Calu3 (cell line): Measurements from ENCODE around the gene COPE. TPM values are rescaled to one million over a fixed set of nuclear protein-coding genes. Genes with fewer than 3 reads are reported as not detected.

Source experiments
- BruUV-seq: library from RNA; stranded (reverse); fragments of 400-500 nt; replicated peaks from 2 replicates; lab custom pipeline; 2021; lab: Mats Ljungman, UMichigan
- CTCF ChIA-PET: fragments of 300-600 bp; sonication (Branson Sonifier 250); formaldehyde crosslinking; loops from one replicate; lab custom pipeline; 2022; ENCODE audit warnings: antibody characterized with exemption; lab: Charles Lee
- DNase-seq: peaks from one replicate; pipeline ENCODE4 v3.0.0; 2022
- H3K27ac Mint-ChIP-seq: one replicate; pipeline ENCODE4 v1.8.0; 2022; ENCODE audit warnings: mixed read lengths; ENCODE audit not compliant: unreplicated experiment
- H3K27me3 Mint-ChIP-seq: one replicate; pipeline ENCODE4 v1.8.0; 2022; ENCODE audit warnings: mixed read lengths; ENCODE audit not compliant: unreplicated experiment
- H3K36me3 Mint-ChIP-seq: one replicate; pipeline ENCODE4 v1.8.0; 2022; ENCODE audit warnings: mild to moderate bottlenecking, moderate library complexity, mixed read lengths; ENCODE audit not compliant: insufficient read depth, unreplicated experiment
- H3K4me1 Mint-ChIP-seq: one replicate; pipeline ENCODE4 v1.8.0; 2022; ENCODE audit warnings: mild to moderate bottlenecking, low read depth, mixed read lengths; ENCODE audit not compliant: unreplicated experiment
- H3K4me3 Mint-ChIP-seq: one replicate; pipeline ENCODE4 v1.8.0; 2022; ENCODE audit warnings: mild to moderate bottlenecking, low read depth, moderate library complexity, mixed read lengths; ENCODE audit not compliant: unreplicated experiment
- H3K9me3 Mint-ChIP-seq: one replicate; pipeline ENCODE4 v1.8.0; 2022; ENCODE audit warnings: low read depth, mixed read lengths; ENCODE audit not compliant: unreplicated experiment
- intact Hi-C: fragments of 100-400 bp; cut with micrococcal nuclease; formaldehyde crosslinking; loops from one replicate; pipeline ENCODE4 v1.10.0; 2022; ENCODE audit not compliant: unreplicated experiment
- total RNA-seq: library from RNA; stranded (reverse); gene quantifications from 2 replicates; pipeline ENCODE4 v1.2.3, GENCODE V29; 2022
- TF ChIP-seq, protein P1 (sequence below): fragments of 200-600 bp; IDR thresholded peaks from one replicate; pipeline ENCODE4 v1.8.0; 2022; ENCODE audit warnings: antibody characterized with exemption; ENCODE audit not compliant: unreplicated experiment

The COPE gene
- total RNA-seq, 1 experiment from 2014 or later: 143 TPM

DNA sequence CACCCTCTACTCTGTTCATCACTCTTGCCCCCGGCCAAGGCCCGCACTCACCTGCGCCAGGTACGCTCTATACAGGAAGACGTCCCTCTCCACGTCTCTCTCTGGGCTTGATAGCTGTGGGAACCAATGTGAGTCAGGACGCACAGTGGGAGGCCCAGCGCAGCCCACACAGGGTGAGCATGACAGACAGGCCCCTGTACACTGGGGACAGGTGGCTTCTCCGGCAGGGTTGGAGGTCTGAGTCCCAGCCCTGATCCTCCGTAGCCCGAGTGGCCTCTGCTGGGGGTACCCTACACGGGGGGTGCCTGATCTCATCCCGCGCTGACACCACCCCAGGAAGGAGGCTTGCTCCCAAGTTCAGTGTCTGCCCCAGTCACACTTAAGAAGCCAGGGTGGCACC, 6.3 kb downstream of the COPE start:
- peaks cover 6% of the 10 kb centered on the region for H3K4me1 Mint-ChIP-seq

DNA sequence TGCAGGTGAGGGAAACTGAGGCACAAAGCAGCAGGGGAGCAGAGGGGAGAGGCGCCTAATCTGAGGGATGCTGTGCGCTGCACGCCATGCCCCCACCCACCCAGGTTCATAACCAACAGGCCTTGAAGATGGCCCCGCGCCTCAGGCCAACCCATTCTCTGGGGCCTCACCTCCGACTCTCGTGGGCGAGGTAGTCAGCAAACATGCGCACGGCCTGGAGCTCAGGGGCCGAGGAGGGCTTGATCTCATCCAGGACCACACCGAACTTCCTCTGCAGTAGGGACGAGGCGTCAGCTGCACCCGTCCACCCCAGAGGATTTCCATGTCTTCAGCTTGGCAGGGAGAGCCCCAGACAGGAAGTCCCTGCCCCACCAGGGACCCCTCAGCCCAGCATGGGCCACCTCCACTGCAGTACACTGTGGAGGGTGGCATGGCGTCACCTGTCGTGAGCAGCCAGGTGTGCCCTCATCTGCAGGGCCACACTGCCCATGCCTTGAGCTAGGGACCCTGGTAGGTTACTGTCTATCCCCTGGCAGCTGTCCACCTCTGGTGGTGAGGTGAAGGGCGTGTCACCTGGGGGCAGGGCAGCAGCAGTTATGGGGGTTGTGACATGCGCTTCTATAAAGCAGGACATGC, 8.3 kb downstream of the COPE start:
- no peak overlapping the region for H3K4me3 Mint-ChIP-seq
- H3K36me3 Mint-ChIP-seq: peaks cover 23% of the 10 kb centered on the region
- no peak overlapping the region for H3K27ac Mint-ChIP-seq
- no TSS peak for BruUV-seq
- CTCF ChIA-PET: no interaction called here
- no peaks in the 10 kb centered on the region for H3K9me3 Mint-ChIP-seq
- no peak for DNase-seq
- TF ChIP-seq, protein P1, sequence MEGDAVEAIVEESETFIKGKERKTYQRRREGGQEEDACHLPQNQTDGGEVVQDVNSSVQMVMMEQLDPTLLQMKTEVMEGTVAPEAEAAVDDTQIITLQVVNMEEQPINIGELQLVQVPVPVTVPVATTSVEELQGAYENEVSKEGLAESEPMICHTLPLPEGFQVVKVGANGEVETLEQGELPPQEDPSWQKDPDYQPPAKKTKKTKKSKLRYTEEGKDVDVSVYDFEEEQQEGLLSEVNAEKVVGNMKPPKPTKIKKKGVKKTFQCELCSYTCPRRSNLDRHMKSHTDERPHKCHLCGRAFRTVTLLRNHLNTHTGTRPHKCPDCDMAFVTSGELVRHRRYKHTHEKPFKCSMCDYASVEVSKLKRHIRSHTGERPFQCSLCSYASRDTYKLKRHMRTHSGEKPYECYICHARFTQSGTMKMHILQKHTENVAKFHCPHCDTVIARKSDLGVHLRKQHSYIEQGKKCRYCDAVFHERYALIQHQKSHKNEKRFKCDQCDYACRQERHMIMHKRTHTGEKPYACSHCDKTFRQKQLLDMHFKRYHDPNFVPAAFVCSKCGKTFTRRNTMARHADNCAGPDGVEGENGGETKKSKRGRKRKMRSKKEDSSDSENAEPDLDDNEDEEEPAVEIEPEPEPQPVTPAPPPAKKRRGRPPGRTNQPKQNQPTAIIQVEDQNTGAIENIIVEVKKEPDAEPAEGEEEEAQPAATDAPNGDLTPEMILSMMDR: no peak
- intact Hi-C loops: no loop called here
- H3K4me1 Mint-ChIP-seq: no peaks in the 10 kb centered on the region
- no peaks in the 10 kb centered on the region for H3K27me3 Mint-ChIP-seq

More for the DNA sequence above, 6.3 kb downstream of the COPE start:
- no TSS peak for BruUV-seq
- Mint-ChIP-seq H3K4me3 (no peak overlapping the region), H3K9me3 (no peaks in the 10 kb centered on the region), H3K27me3 (no peaks in the 10 kb centered on the region), H3K36me3 (peaks cover 26% of the 10 kb centered on the region), H3K27ac (no peak overlapping the region)
- CTCF ChIA-PET: no interaction called here
- no peak for DNase-seq
- intact Hi-C loops: no loop called here
- TF ChIP-seq, protein P1: no peak

- no peaks in the 10 kb centered on the region for H3K27me3 Mint-ChIP-seq
- no peak overlapping the region for H3K27ac Mint-ChIP-seq
- CTCF ChIA-PET: no interaction called here
- intact Hi-C loops: no loop called here
- H3K9me3 Mint-ChIP-seq: no peaks in the 10 kb centered on the region
- DNase-seq: no peak
- H3K4me1 Mint-ChIP-seq: no peaks in the 10 kb centered on the region
- peaks cover 32% of the 10 kb centered on the region for H3K36me3 Mint-ChIP-seq
- TF ChIP-seq, protein P1: no peak
- H3K4me3 Mint-ChIP-seq: no peak overlapping the region
- no TSS peak for BruUV-seq
Observed at GRCh38 chr19:18910010-18910409, 9.2 kb downstream of the COPE start.

GRCh38 chr19:18908917-18909619, 10.1 kb downstream of the COPE start:
- H3K4me1 Mint-ChIP-seq: no peaks in the 10 kb centered on the region
- TF ChIP-seq, protein P1: no peak
- H3K27ac Mint-ChIP-seq: no peak overlapping the region
- intact Hi-C loops: no loop called here
- H3K9me3 Mint-ChIP-seq: no peaks in the 10 kb centered on the region
- CTCF ChIA-PET: no interaction called here
- no peaks in the 10 kb centered on the region for H3K27me3 Mint-ChIP-seq
- H3K36me3 Mint-ChIP-seq: peaks cover 38% of the 10 kb centered on the region
- no TSS peak for BruUV-seq
- H3K4me3 Mint-ChIP-seq: no peak overlapping the region
- DNase-seq: no peak
